ENCODE data around the gene TNFSF10.

TNFSF10 gene

GRCh38 chr3:172546628-172547214 is 23.5 kb upstream of the TNFSF10 start:
- Histone ChIP-seq H3K27me3 (ENCODE audit: low read length) (no peaks in the 10 kb centered on the region), H3K9ac (ENCODE audit: low read length) (no peak overlapping the region), H4K20me1 (ENCODE audit: low read depth, low read length) (no peaks in the 10 kb centered on the region), H3K4me2 (ENCODE audit: low read depth, low read length, poor library complexity, severe bottlenecking) (no peak overlapping the region), H3K27ac (ENCODE audit: low read depth, low read length) (no peak overlapping the region), H3K9me2 (replicated peaks; ENCODE audit: insufficient read depth, low read length) (no peaks in the 10 kb centered on the region), H3K79me2 (ENCODE audit: insufficient read depth, low read length) (no peaks in the 10 kb centered on the region), H3K4me3 (ENCODE audit: insufficient read depth, low read length, poor library complexity, severe bottlenecking) (no peak overlapping the region), H2AFZ (ENCODE audit: low read depth, low read length, severe bottlenecking) (no peak overlapping the region), H3F3A (ENCODE audit: insufficient read depth) (no peaks in the 10 kb centered on the region), H3K9me3 (ENCODE audit: insufficient read depth, low read length) (no peaks in the 10 kb centered on the region), H3K36me3 (ENCODE audit: low read length) (no peaks in the 10 kb centered on the region)
- TF ChIP-seq, protein P1, sequence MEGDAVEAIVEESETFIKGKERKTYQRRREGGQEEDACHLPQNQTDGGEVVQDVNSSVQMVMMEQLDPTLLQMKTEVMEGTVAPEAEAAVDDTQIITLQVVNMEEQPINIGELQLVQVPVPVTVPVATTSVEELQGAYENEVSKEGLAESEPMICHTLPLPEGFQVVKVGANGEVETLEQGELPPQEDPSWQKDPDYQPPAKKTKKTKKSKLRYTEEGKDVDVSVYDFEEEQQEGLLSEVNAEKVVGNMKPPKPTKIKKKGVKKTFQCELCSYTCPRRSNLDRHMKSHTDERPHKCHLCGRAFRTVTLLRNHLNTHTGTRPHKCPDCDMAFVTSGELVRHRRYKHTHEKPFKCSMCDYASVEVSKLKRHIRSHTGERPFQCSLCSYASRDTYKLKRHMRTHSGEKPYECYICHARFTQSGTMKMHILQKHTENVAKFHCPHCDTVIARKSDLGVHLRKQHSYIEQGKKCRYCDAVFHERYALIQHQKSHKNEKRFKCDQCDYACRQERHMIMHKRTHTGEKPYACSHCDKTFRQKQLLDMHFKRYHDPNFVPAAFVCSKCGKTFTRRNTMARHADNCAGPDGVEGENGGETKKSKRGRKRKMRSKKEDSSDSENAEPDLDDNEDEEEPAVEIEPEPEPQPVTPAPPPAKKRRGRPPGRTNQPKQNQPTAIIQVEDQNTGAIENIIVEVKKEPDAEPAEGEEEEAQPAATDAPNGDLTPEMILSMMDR (IDR thresholded peaks at IDR 0.05; ENCODE audit: insufficient read depth, low read length, poor library complexity, severe bottlenecking): no peak
- TF ChIP-seq EZH2phosphoT487 (conservative IDR thresholded peaks at IDR 0.05; ENCODE audit: low read length): no peak

GRCh38 chr3:172546105-172546504 is 22.9 kb upstream of the TNFSF10 start:
- Histone ChIP-seq H2AFZ (ENCODE audit: low read depth, low read length, severe bottlenecking) (no peak overlapping the region), H3K9me2 (replicated peaks; ENCODE audit: insufficient read depth, low read length) (no peaks in the 10 kb centered on the region), H3K9me3 (ENCODE audit: insufficient read depth, low read length) (no peaks in the 10 kb centered on the region), H3K36me3 (ENCODE audit: low read length) (no peaks in the 10 kb centered on the region), H3K79me2 (ENCODE audit: insufficient read depth, low read length) (no peaks in the 10 kb centered on the region), H3F3A (ENCODE audit: insufficient read depth) (no peaks in the 10 kb centered on the region), H3K27me3 (ENCODE audit: low read length) (no peaks in the 10 kb centered on the region), H3K27ac (ENCODE audit: low read depth, low read length) (no peak overlapping the region), H3K9ac (ENCODE audit: low read length) (no peak overlapping the region), H4K20me1 (ENCODE audit: low read depth, low read length) (no peaks in the 10 kb centered on the region), H3K4me2 (ENCODE audit: low read depth, low read length, poor library complexity, severe bottlenecking) (no peak overlapping the region), H3K4me3 (ENCODE audit: insufficient read depth, low read length, poor library complexity, severe bottlenecking) (no peak overlapping the region)
- TF ChIP-seq, protein P1 (IDR thresholded peaks at IDR 0.05; ENCODE audit: insufficient read depth, low read length, poor library complexity, severe bottlenecking): no peak
- no peak for TF ChIP-seq EZH2phosphoT487 (conservative IDR thresholded peaks at IDR 0.05; ENCODE audit: low read length)

- Histone ChIP-seq H3F3A (ENCODE audit: insufficient read depth) (no peaks in the 10 kb centered on the region), H3K9me3 (ENCODE audit: insufficient read depth, low read length) (no peaks in the 10 kb centered on the region), H3K4me2 (ENCODE audit: low read depth, low read length, poor library complexity, severe bottlenecking) (no peak overlapping the region), H3K36me3 (ENCODE audit: low read length) (no peaks in the 10 kb centered on the region), H4K20me1 (ENCODE audit: low read depth, low read length) (no peaks in the 10 kb centered on the region), H3K27me3 (ENCODE audit: low read length) (no peaks in the 10 kb centered on the region), H3K79me2 (ENCODE audit: insufficient read depth, low read length) (no peaks in the 10 kb centered on the region), H3K9ac (ENCODE audit: low read length) (no peak overlapping the region), H3K27ac (ENCODE audit: low read depth, low read length) (no peak overlapping the region), H2AFZ (ENCODE audit: low read depth, low read length, severe bottlenecking) (no peak overlapping the region), H3K9me2 (replicated peaks; ENCODE audit: insufficient read depth, low read length) (no peaks in the 10 kb centered on the region), H3K4me3 (ENCODE audit: insufficient read depth, low read length, poor library complexity, severe bottlenecking) (no peak overlapping the region)
- TF ChIP-seq, protein P1 (IDR thresholded peaks at IDR 0.05; ENCODE audit: insufficient read depth, low read length, poor library complexity, severe bottlenecking): no peak
- no peak for TF ChIP-seq EZH2phosphoT487 (conservative IDR thresholded peaks at IDR 0.05; ENCODE audit: low read length)
Observed at GRCh38 chr3:172544404-172544803, 21.2 kb upstream of the TNFSF10 start.

All from SU-DHL-6 (cell line).